SW480 (cell line): ENCODE data around the gene IGFBP4.
A peak's percentile ranks its signal among the peaks of the same experiment; 100 is the strongest.
"Not testable (repeated sequence)": the region's sequence is repeated elsewhere in the genome, so short reads cannot be mapped to it uniquely, and the experiment has no call there.

ENCODE experiments used
- DNase-seq: peaks from one replicate; pipeline ENCODE4 v3.0.0-alpha.2; 2016; ENCODE audit warnings: low spot score

IGFBP4 gene

DNA sequence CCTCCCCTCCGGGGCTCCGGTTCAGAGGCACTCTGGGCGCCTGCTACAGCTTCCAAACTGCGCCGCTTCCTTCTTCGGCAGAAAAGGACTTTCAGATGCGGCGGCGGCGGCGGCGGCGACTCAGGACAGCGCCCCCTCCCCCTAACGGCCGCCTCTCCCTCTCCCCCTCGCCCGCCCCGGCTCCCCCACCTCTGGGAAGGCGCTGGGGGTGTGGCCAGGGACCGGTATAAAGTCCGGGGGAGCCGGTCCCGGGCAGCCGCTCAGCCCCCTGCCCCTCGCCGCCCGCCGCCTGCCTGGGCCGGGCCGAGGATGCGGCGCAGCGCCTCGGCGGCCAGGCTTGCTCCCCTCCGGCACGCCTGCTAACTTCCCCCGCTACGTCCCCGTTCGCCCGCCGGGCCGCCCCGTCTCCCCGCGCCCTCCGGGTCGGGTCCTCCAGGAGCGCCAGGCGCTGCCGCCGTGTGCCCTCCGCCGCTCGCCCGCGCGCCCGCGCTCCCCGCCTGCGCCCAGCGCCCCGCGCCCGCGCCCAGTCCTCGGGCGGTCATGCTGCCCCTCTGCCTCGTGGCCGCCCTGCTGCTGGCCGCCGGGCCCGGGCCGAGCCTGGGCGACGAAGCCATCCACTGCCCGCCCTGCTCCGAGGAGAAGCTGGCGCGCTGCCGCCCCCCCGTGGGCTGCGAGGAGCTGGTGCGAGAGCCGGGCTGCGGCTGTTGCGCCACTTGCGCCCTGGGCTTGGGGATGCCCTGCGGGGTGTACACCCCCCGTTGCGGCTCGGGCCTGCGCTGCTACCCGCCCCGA lies at the start of gene IGFBP4:
Gene IGFBP4, plus strand, starts transcription at position 255 of the 792 bp plus-strand sequence. Its CDS starts 286 bp downstream, at position 541.
- DNase-seq = peak; percentile 68

DNA sequence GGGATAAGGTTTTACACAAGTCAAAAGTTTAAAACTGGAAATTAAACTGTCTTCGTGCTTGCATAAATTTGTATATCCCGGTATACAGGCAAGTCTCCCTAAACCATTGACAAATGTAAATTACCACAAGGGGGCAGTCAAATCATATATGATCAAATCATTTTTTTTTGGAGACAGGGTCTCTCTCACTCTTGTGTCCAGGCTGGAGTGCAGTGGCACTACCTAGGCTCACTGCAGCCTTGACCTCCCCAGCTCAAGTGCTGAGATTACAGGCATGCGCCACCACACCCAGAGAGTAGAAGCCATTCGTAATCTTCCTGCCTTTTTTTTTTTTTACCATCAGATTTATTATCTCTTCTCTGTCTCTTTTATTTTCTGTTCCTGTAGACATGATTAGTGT lies 44.1 kb upstream of the IGFBP4 start:
- peak; percentile 71 for DNase-seq

DNA sequence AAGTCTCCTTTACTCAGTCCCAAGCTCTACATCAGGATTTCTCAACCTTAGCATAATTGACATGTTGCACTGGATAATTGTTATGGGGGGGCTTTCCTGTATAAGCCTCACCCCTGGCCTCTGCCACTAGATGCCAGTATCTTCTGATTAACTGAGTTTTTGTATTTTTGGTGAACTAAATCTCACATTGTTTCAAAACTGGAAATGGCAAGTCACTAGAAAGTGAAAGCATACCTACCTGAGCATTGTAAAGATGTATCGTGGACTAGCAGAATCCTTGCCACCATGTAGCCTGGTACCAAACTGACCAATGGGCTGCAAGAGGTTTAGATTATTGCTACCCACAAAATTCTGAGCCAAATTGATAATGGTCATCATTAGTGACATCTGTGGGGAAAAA lies 40.6 kb upstream of the IGFBP4 start:
- no peak for DNase-seq

DNA sequence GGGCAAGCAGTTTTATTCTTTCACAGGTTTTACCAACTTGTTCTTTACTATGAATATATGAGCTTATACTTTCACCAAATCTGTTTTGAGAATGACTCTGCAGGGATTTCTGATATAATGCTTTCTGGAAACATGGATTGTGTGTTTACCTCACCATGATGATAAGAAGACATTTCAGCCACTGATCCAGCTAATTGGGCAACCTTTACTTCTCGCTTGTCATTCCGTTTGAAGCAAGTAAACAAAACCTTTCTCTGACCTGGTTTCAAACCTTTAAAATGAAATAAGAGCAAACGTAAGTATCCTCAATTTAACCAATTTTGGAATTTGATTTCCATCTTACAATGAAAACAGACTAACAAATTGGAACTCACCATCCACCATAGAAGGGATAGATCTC lies 39.2 kb upstream of the IGFBP4 start:
- DNase-seq = no peak

DNA sequence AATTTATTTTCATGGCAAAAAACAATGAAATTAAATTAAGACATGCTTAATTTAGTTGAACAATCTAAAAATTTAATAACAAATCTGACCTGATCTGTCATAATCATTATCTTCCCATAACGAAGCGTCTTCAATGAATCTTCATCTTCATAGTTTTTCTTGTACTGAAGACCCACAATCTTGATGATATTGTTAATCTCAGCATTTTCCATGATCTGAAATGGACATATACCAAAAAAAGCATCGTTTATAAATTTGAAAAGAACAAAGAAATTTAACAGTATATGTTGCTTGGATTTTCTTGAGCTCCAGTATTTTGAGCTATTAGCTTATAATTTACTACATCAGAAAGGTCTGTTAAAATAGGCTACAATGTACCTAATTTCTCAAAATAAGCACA lies 35.8 kb upstream of the IGFBP4 start:
- no peak for DNase-seq

DNA sequence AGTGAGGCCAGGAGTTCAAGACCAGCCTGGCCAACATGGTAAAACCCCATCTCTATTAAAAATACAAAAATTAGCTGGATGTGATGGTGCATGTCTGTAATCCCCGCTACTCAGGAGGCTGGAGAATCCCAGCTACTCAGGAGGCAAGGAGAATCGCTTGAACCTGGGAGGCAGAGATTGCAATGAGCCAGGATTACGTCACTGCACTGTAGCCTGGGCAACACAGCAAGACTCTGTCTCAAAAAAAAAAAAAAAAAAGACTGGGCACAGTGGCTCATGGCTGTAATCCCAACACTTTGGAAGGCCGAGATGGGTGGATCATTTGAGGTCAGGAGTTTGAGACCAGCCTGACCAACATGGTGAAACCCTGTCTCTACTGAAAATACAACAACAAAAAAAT lies 33.7 kb upstream of the IGFBP4 start:
- not testable (repeated sequence) for DNase-seq

DNA sequence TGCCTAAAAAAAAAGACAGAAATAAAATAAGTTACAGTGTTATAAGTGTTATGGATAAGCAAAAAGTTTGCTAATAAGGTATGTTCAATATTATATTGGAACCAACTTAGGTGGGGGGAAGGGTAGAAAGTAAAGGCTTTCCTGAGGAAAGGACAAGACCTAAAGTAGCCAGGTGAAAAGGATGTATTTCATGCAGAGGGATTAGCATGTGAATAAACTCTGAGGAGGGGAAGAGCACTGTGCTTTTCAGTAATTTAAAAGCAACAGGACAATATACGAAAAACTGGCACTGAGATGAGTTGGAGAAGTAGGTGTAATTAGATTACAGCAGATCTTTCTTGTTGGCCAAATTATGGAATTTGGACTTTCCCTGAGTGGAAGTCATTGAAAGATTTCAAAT lies 33.2 kb upstream of the IGFBP4 start:
- no peak for DNase-seq

DNA sequence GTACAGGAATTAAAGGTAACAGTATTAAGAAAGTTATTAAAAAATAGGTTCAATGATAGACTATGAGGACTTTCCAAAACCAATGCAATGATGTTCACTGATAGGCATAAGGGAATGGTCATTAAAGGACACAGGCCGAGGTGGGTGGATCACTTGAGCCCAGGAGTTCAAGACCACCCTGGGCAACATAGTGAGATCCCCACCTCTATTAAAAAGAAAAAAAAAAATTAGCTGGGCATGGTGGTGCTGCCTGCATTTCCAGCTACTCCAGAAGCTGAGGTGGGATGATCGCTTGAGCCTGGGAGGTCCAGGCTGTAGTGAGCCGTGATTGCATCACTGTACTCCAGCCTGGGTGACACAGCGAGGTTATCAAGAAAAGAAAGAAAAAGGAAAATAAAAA lies 31.4 kb upstream of the IGFBP4 start:
- DNase-seq = no peak

DNA sequence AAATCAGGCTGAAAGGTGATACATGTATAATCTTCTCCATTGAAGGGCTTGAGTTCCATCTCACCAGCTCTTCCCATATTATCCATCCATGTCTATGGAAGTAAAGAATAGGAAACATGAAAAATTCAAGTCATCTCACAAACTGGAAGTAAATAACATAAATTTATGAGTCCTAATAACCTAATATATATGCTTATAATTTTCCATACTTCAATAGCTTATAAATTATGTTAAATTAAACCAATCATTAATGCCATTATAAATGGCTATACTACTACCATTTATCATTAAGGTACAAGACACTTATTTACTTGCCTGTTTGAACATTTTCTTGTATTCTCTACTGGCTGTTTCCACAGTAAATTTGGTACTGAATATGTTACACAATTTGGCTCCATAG lies 30.4 kb upstream of the IGFBP4 start:
- no peak for DNase-seq

DNA sequence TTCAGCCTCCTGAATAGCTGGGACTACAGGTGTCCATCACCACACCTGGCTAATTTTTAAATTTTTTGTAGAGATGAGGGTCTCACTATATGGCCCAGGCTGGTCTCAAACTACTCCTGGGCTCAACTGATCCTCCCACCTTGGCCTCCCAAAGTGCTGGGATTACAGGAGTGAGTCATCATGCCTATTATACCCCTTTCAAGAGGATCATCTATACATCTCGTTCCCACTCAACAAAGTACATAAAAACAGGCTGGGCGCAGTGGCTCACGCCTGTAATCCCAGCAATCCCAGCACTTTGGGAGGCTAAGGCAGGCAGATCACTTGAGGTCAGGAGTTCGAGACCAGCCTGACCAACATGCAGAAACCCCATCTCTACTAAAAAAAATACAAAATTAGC lies 28.9 kb upstream of the IGFBP4 start:
- not testable (repeated sequence) for DNase-seq

DNA sequence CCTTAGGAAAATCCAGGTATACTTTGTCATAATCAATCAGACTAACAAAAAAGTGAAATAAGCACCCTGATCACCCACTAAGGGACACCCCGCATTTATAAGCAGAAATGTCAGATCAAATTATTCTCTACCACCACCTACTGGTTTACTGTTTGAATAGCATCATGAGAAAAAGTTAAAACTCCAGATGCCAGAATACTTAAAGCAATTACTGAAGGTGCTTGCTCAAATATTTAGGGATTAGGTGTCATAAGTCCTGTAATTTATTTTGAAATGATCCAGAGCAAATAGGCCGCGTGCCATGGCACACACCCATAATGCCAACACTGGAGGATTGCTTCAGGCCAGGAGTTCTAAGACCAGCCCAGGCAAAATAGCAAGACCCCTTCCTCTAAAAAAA lies 27.9 kb upstream of the IGFBP4 start:
- peak; percentile 59 for DNase-seq

DNA sequence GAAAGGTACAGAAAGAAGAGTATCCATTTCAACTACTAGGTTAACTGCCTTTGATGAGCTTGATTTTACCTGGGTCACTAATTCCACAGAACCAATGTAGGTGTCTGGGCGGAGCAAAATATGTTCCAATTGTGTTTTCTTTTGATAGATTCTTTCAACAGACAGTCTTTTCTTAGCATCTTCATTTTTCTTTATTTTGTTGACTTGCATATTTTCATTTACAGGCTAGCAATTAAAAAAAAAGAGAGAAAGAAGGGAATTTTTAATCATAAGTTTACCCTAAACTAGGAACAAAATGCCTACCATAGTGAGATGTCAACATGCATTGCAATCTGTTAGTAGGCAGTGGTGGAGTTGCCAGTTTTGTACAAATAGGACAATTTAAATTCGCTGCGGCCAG lies 26.6 kb upstream of the IGFBP4 start:
- no peak for DNase-seq

DNA sequence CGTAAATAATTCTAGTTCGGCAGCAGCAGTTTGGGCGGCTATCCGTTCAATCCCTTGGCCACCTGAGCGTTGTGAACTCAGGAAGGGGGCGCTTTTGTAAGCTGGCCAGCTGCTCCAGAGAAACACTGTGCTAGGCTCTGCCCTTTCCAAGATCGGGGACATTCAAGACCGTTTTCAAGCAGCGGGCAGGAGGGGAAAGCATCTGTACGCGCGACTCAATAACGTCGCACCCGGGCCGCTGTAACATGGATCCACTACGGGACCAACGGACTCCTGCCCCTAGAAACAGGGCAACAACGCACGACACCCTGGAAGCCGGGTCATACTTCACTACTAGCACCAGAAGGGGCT lies 26.0 kb upstream of the IGFBP4 start:
- DNase-seq = peak; percentile 61

DNA sequence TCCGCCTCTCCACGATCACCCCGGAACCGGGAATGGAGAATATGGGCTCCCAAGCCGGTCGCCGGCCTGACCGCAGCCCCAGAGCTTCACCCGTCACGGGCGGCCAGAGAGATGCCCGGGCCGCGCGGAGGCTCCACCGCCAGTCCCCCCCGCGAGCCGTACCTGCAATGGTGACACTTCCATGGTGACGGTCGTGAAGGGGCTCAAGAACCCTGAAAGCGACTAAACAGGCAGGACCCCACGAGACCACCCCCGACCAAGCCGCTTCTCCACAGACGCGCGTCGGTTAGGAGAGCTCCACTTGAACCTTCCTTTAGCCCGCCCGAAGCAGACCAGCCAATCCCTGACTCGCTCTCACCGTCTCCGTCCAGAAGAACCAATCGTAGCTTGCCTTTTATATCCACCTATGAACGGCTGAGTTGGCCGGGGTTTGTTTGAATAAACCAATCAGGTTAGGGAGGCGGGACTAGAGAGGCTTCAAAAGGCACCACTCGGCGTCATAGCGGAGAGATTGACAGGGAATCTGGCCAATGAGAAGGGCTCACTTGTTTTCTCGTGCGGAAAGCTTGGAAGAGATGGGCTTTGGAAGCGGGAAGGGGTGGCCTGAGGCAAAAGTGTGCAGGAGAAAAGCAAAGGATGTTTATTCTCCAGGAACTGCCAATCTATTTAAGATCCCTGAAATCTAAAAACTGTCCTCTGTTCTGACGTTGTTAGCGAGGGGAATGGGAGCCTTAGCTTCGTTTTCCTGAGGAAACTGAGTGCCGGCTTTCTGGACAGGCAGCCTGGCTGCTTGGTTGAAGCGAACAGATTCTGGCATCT lies 25.4 kb upstream of the IGFBP4 start, which contains the start of gene TOP2A:
Gene TOP2A, minus strand, starts transcription at position 288 of the 819 bp plus-strand sequence. Its CDS starts 105 bp downstream, at position 183.
- peak; percentile 99 for DNase-seq

DNA sequence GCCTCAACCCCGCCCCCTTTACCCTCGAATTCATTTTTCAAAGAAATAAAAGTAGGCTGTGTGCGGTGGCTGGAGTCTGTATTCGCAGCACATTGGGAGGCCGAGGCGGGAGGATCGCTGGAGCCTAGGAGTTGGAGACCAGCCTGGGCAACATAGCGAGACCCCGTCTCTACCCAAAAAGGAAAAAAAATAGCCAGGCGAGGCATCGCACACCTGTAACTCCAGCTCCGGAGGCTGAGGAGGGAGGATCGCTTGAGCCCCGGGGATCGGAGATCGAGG lies 24.9 kb upstream of the IGFBP4 start:
- no peak for DNase-seq

DNA sequence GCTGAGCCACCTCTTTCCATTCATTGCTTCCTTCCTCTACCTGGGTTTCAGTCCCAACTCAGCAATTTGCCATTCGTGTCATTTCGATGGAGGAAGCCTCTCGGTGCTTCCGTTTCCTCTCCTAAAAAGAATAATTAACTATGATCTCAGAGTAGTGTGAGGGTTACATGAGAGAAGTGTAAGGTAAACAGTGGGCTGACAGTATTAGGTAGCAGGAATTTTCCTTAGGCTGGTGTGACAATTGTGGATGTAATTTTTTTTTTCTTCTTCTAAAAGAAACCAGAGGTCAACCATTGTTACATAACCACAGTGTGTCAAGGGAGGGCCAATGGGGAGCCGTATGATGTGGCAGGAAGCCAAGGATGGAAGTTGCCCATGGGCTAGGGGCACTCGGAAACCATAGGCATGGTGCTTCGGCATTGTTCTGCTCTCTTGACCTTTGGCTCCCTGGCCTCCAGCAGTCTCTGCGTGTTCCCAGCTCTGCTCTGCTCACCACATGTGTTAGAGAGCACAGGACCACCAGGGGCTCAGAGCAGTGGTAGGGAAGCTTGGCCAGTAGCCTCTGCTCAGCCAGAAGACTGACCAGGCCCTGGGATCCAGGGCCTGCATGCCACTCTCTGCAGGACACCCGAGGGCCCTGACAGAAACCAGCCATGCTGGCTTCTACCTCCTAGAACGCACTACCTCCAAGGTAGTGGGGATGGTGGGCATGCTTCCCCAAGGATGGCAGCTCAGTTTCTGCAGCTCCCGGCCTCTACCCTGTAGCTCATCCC lies 23.5 kb upstream of the IGFBP4 start:
- peak; percentile 26 for DNase-seq

DNA sequence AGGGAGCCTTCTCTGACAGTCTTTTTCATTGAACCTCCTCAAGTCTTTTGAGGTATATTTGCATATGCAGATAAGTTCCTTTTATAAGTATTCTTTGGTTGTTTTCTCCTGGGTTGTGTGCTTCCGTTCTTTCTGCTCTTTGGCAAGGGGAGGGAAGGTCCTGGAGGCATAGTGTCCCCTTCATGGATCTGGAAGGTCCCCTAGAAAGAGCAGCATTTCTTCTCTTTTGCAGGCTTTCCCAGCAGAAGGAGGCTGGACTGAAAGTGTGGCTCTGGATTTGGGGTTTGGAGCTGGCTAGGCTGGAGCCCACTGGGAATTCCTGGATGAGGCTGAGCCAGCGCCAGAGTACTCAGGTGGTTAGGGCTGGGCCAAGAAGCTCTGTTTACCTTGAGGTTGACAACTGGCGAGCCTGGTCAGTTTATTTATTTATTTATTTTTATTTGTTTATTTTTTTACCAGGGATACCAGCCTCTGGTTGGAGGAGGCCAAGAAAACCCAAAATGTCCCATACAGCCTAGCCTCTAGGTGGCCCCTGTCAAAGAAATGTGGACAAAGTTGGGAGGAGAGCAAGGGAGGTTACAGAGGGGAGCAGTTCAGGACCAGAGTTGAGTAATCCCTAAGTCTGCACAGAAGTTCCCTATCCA lies 20.1 kb upstream of the IGFBP4 start:
- peak; percentile 72 for DNase-seq

DNA sequence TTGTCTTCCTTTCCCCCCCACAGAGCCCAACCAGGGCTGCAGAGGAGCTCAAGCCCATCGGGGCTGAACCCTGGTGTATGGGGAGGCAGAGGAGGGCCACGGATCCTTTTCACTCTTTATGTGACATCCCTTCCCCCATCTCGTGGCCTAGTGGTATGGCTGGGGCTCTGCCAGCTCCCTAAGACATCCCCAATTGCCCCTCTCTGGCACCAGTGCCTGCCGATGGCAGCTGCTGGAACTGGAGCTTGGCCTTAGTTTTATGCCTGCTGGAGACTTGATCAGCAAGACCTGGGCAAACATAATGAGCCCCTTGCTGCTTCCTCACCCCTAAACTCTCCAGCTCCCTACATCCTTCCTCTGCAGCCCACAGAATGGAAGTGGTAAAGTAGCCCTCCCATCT lies 17.5 kb upstream of the IGFBP4 start:
- DNase-seq = no peak

DNA sequence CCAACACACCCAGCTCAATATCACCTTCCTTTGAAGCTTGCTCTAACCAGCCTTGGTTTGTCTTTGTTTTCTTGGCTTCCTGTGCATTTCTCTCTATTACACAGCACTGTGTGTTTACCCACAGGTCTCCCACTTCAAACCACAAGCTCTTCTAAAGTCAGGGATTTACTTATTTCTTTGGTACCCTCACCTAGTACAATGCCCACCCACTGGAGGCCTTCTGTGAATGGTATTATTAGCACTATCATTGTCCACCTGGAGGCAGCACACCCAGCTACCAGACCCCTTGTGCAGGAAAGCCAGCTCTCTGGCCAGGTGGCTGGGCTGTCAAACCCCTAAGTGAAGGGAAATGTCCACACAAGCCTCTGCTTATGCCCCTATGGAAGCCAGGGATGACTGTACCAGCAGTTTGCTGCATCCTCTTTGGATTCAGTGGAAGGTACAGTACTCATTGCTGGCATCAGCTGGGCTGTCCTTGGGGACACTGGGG lies 16.2 kb upstream of the IGFBP4 start:
- no peak for DNase-seq

DNA sequence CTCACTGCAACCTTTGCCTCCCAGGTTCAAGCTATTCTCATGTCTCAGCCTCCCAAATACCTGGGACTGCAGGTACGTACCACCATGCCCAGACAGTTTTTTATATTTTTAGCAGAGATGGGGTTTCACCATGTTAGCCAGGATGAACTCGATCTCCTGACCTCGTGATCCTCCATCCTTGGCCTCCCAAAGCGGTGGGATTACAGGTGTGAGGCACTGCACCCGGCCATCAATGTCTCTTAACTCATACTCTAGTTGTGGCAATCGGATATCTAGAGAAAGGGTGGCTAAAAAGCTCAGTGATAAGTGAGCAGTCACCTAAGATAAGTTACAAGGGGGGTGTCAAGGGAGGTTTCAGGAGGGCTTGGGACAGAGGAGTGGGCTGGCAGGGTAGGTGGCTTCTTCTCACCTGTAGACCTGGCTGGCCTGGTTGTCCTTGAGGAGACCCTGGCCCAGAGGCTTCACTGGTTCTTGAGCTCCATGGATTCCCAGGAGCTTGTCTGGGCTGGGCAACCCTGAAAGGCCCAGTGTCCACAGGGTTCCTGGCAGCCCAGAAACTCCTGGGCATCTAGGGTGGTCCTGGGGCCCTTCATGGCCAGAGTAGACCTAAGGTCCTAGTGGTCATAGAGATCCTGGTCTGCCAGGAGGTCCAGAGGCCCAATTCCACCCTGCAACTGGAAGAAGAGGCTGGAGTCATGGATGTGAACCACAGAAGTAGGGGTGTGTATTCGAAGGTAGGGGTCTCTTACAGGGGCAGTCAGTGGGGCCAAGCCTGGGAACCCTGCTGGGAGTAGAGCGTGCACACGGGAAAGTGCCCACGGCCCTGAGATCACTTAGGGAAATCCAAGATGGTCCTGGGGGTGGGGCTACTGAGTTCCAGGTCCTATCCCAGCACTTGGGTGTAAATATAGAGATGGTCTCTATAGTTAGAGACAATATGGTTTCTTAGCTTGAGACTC lies 12.7 kb upstream of the IGFBP4 start:
- DNase-seq = no peak

DNA sequence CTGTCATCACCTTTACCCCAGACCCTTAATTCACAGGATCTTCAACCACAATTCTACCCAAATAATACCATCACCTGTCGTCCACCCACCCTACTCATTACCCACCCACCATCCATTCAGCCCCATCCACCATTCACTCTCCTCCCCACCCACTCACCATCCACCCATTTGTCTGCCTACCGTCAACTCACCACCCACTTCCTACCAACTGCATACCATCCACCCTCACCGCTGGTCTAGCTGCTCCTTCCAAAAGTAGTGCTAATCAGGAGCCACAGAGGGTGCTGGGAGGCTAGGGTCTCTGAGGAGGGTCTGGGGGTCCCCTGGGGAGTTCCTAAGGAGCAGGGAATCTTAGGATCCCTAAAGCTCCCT lies 12.0 kb upstream of the IGFBP4 start:
- no peak for DNase-seq
